Parathyroid adenoma (tissue), 2 donors: ENCODE measurements around the gene SLC25A12.

Experiments used
- H2AFZ ChIP-seq: fragments of 300-600 bp; sonication (generic); one replicate; pipeline ENCODE4 v1.7.0; 2017; ENCODE audit warnings: antibody characterized with exemption, mild to moderate bottlenecking
- H3K27ac ChIP-seq: fragments of 300-600 bp; sonication (generic); one replicate; pipeline ENCODE4 v1.7.0; 2017
- H3K27me3 ChIP-seq: fragments of 300-600 bp; sonication (generic); one replicate; pipeline ENCODE4 v1.7.0; 2017; ENCODE audit warnings: low read length; ENCODE audit not compliant: control insufficient read depth, insufficient read depth
- H3K36me3 ChIP-seq: fragments of 300-600 bp; sonication (generic); one replicate; pipeline ENCODE4 v1.7.0; 2017; ENCODE audit warnings: low read length; ENCODE audit not compliant: control insufficient read depth, insufficient read depth
- H3K4me1 ChIP-seq: fragments of 300-600 bp; sonication (generic); one replicate; pipeline ENCODE4 v1.7.0; 2017; ENCODE audit warnings: control low read depth
- H3K4me2 ChIP-seq: fragments of 300-600 bp; sonication (generic); one replicate; pipeline ENCODE4 v1.7.0; 2017; ENCODE audit warnings: low read length
- H3K4me3 ChIP-seq: fragments of 300-600 bp; sonication (generic); one replicate; pipeline ENCODE4 v1.7.0; 2017; ENCODE audit warnings: low read depth, low read length
- H3K79me2 ChIP-seq: fragments of 300-600 bp; sonication (generic); one replicate; pipeline ENCODE4 v1.7.0; 2017; ENCODE audit warnings: control low read depth
- H3K9ac ChIP-seq: fragments of 300-600 bp; sonication (generic); one replicate; pipeline ENCODE4 v1.7.0; 2017; ENCODE audit warnings: mild to moderate bottlenecking
- H3K9me3 ChIP-seq: fragments of 300-600 bp; sonication (generic); one replicate; pipeline ENCODE4 v1.7.0; 2017; ENCODE audit warnings: low read length; ENCODE audit not compliant: control insufficient read depth
- CTCF ChIP-seq: fragments of 300-600 bp; sonication (generic); IDR thresholded peaks from one replicate; pipeline ENCODE4 v1.7.0; 2017; ENCODE audit warnings: antibody characterized with exemption, mild to moderate bottlenecking
- donor health status: primary hyperparathyroidism.

The SLC25A12 gene

GRCh38 chr2:171803757-171804156, 90.3 kb downstream of the SLC25A12 start:
- Histone ChIP-seq H3K4me3 (no peak overlapping the region), H3K27me3 (no peaks in the 10 kb centered on the region), H3K4me1 (no peaks in the 10 kb centered on the region), H3K9me3 (no peaks in the 10 kb centered on the region), H3K4me2 (no peak overlapping the region), H3K36me3 (no peaks in the 10 kb centered on the region), H3K27ac (no peak overlapping the region), H2AFZ (no peak overlapping the region), H3K79me2 (no peaks in the 10 kb centered on the region), H3K9ac (no peak overlapping the region)
- TF ChIP-seq CTCF = no peak

GRCh38 chr2:171800639-171801038, 93.4 kb downstream of the SLC25A12 start:
- no peak for TF ChIP-seq CTCF
- no peak overlapping the region for H3K27ac ChIP-seq
- no peaks in the 10 kb centered on the region for H3K27me3 ChIP-seq
- no peak overlapping the region for H2AFZ ChIP-seq
- H3K4me3 ChIP-seq = no peak overlapping the region
- H3K4me1 ChIP-seq = no peaks in the 10 kb centered on the region
- no peak overlapping the region for H3K4me2 ChIP-seq
- no peaks in the 10 kb centered on the region for H3K9me3 ChIP-seq
- H3K36me3 ChIP-seq = no peaks in the 10 kb centered on the region
- H3K79me2 ChIP-seq = no peaks in the 10 kb centered on the region
- H3K9ac ChIP-seq = no peak overlapping the region

DNA sequence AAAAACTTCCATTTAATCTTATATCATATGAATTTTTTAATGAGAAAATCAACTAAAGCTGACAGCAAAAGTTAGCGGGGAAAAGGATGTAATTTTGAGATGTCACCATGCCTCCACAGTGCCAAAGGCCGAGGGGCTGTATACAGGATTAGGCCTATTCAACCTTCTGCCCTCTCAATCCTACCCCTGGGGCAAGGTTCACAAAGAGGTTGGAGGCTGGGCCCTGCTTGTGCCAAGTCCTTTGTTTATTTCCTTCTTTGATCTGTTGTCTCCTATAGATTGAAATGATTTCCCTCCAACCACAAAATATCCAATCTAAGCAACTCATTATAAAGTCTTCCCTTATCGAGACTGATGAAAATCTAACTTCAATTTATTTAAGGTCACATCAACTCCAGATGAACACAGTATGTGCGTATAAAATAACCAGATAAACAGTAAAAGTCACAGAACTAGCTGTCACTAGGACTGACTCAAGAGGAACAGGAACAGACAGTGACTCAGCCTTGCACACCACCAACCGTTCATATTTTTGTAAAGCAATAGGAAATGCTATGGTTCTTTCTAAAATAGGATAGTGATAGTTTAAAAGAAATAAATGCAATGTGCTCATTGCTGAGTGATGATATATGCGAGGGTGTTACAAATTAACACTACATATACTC, 95.8 kb downstream of the SLC25A12 start:
- no peaks in the 10 kb centered on the region for H3K9me3 ChIP-seq
- H3K4me3 ChIP-seq = no peak overlapping the region
- no peaks in the 10 kb centered on the region for H3K79me2 ChIP-seq
- H2AFZ ChIP-seq = no peak overlapping the region
- H3K27ac ChIP-seq = no peak overlapping the region
- no peak overlapping the region for H3K4me2 ChIP-seq
- TF ChIP-seq CTCF = no peak
- H3K36me3 ChIP-seq = no peaks in the 10 kb centered on the region
- H3K9ac ChIP-seq = no peak overlapping the region
- H3K4me1 ChIP-seq = no peaks in the 10 kb centered on the region
- H3K27me3 ChIP-seq = no peaks in the 10 kb centered on the region

- no peak overlapping the region for H3K4me3 ChIP-seq
- no peaks in the 10 kb centered on the region for H3K9me3 ChIP-seq
- no peak for TF ChIP-seq CTCF
- H2AFZ ChIP-seq = no peak overlapping the region
- no peak overlapping the region for H3K27ac ChIP-seq
- no peak overlapping the region for H3K4me2 ChIP-seq
- H3K79me2 ChIP-seq = no peaks in the 10 kb centered on the region
- no peaks in the 10 kb centered on the region for H3K36me3 ChIP-seq
- no peaks in the 10 kb centered on the region for H3K4me1 ChIP-seq
- H3K9ac ChIP-seq = no peak overlapping the region
- no peaks in the 10 kb centered on the region for H3K27me3 ChIP-seq
Observed at GRCh38 chr2:171794918-171795317, 99.1 kb downstream of the SLC25A12 start.
